Activated naive CD8-positive, alpha-beta T cell treated with anti-CD3 and anti-CD28 coated beads, Interleukin-2, amount 50 U/mL, for 24 hours (primary cell): ENCODE data around the gene CHSY1.
A peak's percentile ranks its signal among the peaks of the same experiment; 100 is the strongest.

Experiments used
- ATAC-seq: fragments of 150-1000 bp; cut with Tn5 transposase; one replicate; pipeline ENCODE4 v1.10.0; 2021
- DNase-seq: peaks from one replicate; pipeline ENCODE4 v3.0.0; 2021
- H3K27ac Mint-ChIP-seq: one replicate; pipeline ENCODE4 v1.8.0; 2021; ENCODE audit warnings: mild to moderate bottlenecking, mixed read lengths
- H3K27me3 Mint-ChIP-seq: one replicate; pipeline ENCODE4 v1.8.0; 2021; ENCODE audit warnings: mixed read lengths
- H3K36me3 Mint-ChIP-seq: one replicate; pipeline ENCODE4 v1.8.0; 2021; ENCODE audit warnings: low read depth, mixed read lengths
- H3K4me1 Mint-ChIP-seq: one replicate; pipeline ENCODE4 v1.8.0; 2021; ENCODE audit warnings: mixed read lengths
- H3K4me3 Mint-ChIP-seq: one replicate; pipeline ENCODE4 v1.8.0; 2021; ENCODE audit warnings: mild to moderate bottlenecking, moderate library complexity, mixed read lengths
- H3K9me3 Mint-ChIP-seq: one replicate; pipeline ENCODE4 v1.8.0; 2021; ENCODE audit warnings: mixed read lengths

Gene CHSY1

GRCh38 chr15:101242999-101243336 lies 8.9 kb downstream of the CHSY1 start:
- peaks cover 44% of the 10 kb centered on the region for H3K36me3 Mint-ChIP-seq

DNA sequence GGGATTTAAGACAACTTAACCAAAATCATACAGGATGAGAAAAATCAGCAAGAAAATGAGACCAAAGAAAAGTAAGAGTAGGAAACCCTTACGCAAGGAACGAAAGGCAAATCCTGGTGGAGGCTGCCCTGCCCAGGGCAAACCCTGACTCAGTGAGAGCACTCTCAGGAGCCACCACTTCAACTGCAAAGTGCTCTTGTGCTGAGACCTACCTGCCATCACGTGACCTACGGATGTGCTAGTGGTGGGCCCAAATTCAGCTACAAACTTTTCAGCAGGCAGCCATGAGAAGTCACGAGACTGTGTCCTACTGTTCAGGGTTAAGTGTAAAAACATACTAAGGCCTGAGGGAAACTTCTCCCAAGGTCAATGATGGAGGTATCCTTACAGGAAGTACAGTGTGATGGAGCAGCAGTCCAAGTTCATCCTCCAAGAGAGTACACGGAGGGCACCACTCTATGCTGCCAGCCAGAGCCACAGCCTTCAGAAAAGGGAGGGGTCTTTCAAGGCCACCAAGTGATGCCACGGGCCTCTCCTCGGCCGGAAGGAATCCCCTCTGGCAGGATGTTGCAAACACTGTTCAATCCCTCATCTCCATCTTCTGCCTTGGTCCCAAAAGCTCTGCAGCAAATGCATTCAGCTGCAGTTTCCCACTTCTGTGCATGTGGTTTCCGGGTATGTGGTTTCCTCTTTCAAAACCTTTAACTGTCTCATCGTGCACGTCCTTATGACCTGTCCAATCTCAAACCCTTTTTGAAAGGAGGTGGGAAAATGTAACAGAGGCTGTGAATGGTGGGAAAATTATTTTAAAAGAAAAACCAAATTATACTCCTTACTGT lies 9.5 kb downstream of the CHSY1 start:
- no peaks in the 10 kb centered on the region for H3K27me3 Mint-ChIP-seq
- ATAC-seq, result peak; percentile 76
- H3K4me3 Mint-ChIP-seq, result peak overlapping the region; percentile 58
- H3K36me3 Mint-ChIP-seq, result peaks cover 44% of the 10 kb centered on the region
- DNase-seq, result peak; percentile 48
- peak overlapping the region; percentile 78 for H3K27ac Mint-ChIP-seq
- H3K4me1 Mint-ChIP-seq, result peaks cover 92% of the 10 kb centered on the region
- no peaks in the 10 kb centered on the region for H3K9me3 Mint-ChIP-seq

More at GRCh38 chr15:101242999-101243336, 8.9 kb downstream of the CHSY1 start:
- H3K4me1 Mint-ChIP-seq, result peaks cover 94% of the 10 kb centered on the region
- no peaks in the 10 kb centered on the region for H3K27me3 Mint-ChIP-seq
- ATAC-seq, result no peak
- peak overlapping the region; percentile 58 for H3K4me3 Mint-ChIP-seq
- DNase-seq, result no peak
- peak overlapping the region; percentile 78 for H3K27ac Mint-ChIP-seq
- no peaks in the 10 kb centered on the region for H3K9me3 Mint-ChIP-seq

DNA sequence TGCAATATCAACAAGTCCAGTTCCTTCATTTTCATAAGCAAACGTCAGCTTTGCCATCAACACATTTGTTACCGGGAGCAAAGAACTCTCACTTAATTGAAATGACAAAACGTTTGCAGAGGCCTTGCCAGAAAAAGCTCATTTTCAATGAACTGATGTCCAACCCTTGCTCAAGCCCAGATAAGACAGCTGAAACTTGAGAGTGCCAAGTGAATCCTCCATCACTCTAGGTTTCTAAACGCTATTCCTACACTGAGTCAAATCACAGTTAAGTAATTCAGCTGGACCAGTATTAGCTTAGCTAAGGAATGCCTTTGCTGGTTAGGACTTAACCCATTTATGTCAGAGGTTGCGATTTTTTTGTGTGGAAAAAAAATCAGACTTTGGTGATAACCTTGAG lies 11.5 kb downstream of the CHSY1 start:
- ATAC-seq (no peak), DNase-seq (no peak)
- peaks cover 42% of the 10 kb centered on the region for H3K36me3 Mint-ChIP-seq
- peaks cover 81% of the 10 kb centered on the region for H3K4me1 Mint-ChIP-seq
- peak overlapping the region; percentile 78 for H3K27ac Mint-ChIP-seq
- H3K4me3 Mint-ChIP-seq, result peak overlapping the region; percentile 55
- no peaks in the 10 kb centered on the region for H3K27me3 Mint-ChIP-seq
- no peaks in the 10 kb centered on the region for H3K9me3 Mint-ChIP-seq

- no peak for DNase-seq
- Mint-ChIP-seq H3K4me3 (peak overlapping the region; percentile 55), H3K27ac (peak overlapping the region; percentile 78), H3K36me3 (peaks cover 42% of the 10 kb centered on the region), H3K27me3 (no peaks in the 10 kb centered on the region), H3K9me3 (no peaks in the 10 kb centered on the region), H3K4me1 (peaks cover 75% of the 10 kb centered on the region)
- ATAC-seq, result no peak
These were observed 12.1 kb downstream of the CHSY1 start for GRCh38 chr15:101239724-101240136.

- no peak for ATAC-seq
- peaks cover 61% of the 10 kb centered on the region for H3K4me1 Mint-ChIP-seq
- peaks cover 52% of the 10 kb centered on the region for H3K36me3 Mint-ChIP-seq
- no peaks in the 10 kb centered on the region for H3K27me3 Mint-ChIP-seq
- no peak overlapping the region for H3K27ac Mint-ChIP-seq
- no peak overlapping the region for H3K4me3 Mint-ChIP-seq
- H3K9me3 Mint-ChIP-seq, result no peaks in the 10 kb centered on the region
- DNase-seq, result no peak
These were observed 14.6 kb downstream of the CHSY1 start for GRCh38 chr15:101237251-101237650.

GRCh38 chr15:101233651-101234280 lies 18.1 kb downstream of the CHSY1 start:
- Mint-ChIP-seq H3K4me1 (peaks cover 39% of the 10 kb centered on the region), H3K4me3 (no peak overlapping the region), H3K36me3 (peaks cover 80% of the 10 kb centered on the region), H3K27ac (no peak overlapping the region), H3K9me3 (peaks cover 5% of the 10 kb centered on the region), H3K27me3 (no peaks in the 10 kb centered on the region)
- DNase-seq, result no peak
- ATAC-seq, result no peak

DNA sequence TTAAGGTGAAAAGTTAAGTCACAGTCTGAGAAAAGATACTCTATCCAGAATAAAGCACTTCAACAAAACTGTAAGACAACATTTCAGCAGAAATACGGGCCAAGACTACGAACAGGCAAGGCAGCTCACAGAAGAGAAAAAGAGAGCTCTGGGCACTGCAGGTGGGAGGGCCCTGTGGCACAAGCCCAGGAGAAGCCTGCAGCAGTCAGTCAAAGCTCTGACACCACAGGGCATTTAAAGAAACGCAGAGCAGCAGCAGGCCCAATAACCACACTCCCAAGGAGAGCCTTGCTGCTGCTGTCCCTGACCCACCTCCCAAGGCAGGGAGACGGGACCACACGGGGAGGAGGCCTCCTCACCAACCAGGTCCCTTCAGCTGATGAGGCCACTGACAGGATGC lies 19.2 kb downstream of the CHSY1 start:
- Mint-ChIP-seq H3K4me1 (peaks cover 41% of the 10 kb centered on the region), H3K36me3 (peaks cover 80% of the 10 kb centered on the region)

GRCh38 chr15:101228313-101228712 lies 23.5 kb downstream of the CHSY1 start:
- peak overlapping the region; percentile 32 for H3K27ac Mint-ChIP-seq
- H3K27me3 Mint-ChIP-seq, result no peaks in the 10 kb centered on the region
- DNase-seq (no peak), ATAC-seq (no peak)
- peaks cover 15% of the 10 kb centered on the region for H3K9me3 Mint-ChIP-seq
- peaks cover 57% of the 10 kb centered on the region for H3K4me1 Mint-ChIP-seq
- H3K36me3 Mint-ChIP-seq, result peaks cover 79% of the 10 kb centered on the region
- peak overlapping the region; percentile 27 for H3K4me3 Mint-ChIP-seq

More for the DNA sequence above, 19.2 kb downstream of the CHSY1 start:
- Mint-ChIP-seq H3K4me3 (no peak overlapping the region), H3K27ac (no peak overlapping the region), H3K27me3 (no peaks in the 10 kb centered on the region), H3K9me3 (peaks cover 12% of the 10 kb centered on the region)
- DNase-seq (no peak), ATAC-seq (no peak)

DNA sequence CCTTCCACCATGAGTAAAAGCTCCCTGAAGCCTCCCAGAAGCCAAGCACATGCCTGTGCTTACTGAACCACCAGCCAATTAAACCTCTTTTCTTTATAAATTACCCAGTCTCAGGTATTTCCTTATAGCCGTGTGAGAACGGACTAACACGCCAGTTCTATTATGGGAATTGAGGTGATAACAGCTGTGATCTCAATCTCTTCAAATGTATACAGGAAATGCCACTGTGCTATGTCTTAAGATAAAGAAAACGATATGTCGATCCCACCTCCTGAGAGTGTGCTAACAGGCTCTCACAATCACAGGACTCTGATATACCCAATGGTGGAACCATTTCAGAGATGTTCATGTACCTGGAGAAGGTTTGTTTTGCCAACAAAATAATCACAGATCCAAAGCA lies 26.2 kb downstream of the CHSY1 start:
- Mint-ChIP-seq H3K36me3 (peaks cover 62% of the 10 kb centered on the region), H3K4me3 (no peak overlapping the region), H3K4me1 (peaks cover 59% of the 10 kb centered on the region), H3K9me3 (peaks cover 15% of the 10 kb centered on the region), H3K27me3 (no peaks in the 10 kb centered on the region), H3K27ac (no peak overlapping the region)
- ATAC-seq (no peak), DNase-seq (no peak)

DNA sequence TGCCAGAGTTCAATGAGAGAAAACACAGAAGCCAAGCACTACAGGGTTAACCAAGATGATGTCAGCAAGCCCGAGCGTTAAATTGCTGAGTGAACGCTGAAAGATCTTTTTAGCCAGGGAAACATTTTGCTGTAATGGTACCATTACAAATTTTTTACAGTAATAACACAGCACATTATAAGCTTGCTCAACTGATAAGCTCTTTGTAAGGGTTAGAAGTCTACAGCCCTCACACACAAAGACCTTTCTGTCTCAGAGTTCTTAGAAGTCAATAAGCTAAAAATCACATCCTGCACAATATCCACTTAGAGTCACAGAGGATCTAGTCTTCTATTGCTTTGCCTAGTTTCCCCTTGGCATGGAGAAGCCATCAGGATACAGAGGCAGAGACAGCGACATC lies 29.9 kb downstream of the CHSY1 start:
- Mint-ChIP-seq H3K9me3 (no peaks in the 10 kb centered on the region), H3K36me3 (peaks cover 45% of the 10 kb centered on the region), H3K4me3 (no peak overlapping the region), H3K27ac (peak overlapping the region; percentile 20), H3K4me1 (peaks cover 47% of the 10 kb centered on the region), H3K27me3 (no peaks in the 10 kb centered on the region)
- ATAC-seq (no peak), DNase-seq (no peak)

DNA sequence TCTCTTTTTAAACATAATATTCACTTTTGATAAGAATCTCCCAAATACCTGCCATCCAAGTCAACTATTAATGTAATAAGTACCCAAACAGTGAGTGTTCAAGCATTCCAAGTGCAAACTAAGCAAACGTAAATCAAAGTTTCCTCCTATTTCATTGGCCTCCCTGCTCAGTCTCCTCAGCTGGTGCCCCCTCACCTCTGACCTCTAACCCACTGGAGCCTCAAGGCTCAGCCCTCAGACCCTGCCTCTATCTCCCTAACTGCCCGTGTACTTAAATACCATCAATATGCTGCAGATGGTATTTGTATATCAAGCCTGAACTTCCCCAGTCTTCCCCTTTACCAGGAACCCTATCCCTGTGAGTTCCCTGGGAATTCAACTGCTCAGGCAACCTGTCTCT lies 31.8 kb downstream of the CHSY1 start:
- Mint-ChIP-seq H3K9me3 (no peaks in the 10 kb centered on the region), H3K27me3 (no peaks in the 10 kb centered on the region), H3K4me3 (no peak overlapping the region), H3K36me3 (peaks cover 43% of the 10 kb centered on the region), H3K4me1 (peaks cover 51% of the 10 kb centered on the region), H3K27ac (no peak overlapping the region)
- no peak for DNase-seq
- no peak for ATAC-seq

GRCh38 chr15:101219441-101219840 lies 32.4 kb downstream of the CHSY1 start:
- no peaks in the 10 kb centered on the region for H3K27me3 Mint-ChIP-seq
- H3K9me3 Mint-ChIP-seq, result no peaks in the 10 kb centered on the region
- DNase-seq, result no peak
- H3K4me3 Mint-ChIP-seq, result no peak overlapping the region
- ATAC-seq, result no peak
- H3K27ac Mint-ChIP-seq, result no peak overlapping the region
- H3K4me1 Mint-ChIP-seq, result peaks cover 48% of the 10 kb centered on the region
- peaks cover 44% of the 10 kb centered on the region for H3K36me3 Mint-ChIP-seq

- Mint-ChIP-seq H3K9me3 (no peaks in the 10 kb centered on the region), H3K4me3 (no peak overlapping the region), H3K36me3 (peaks cover 36% of the 10 kb centered on the region), H3K27me3 (no peaks in the 10 kb centered on the region), H3K4me1 (peaks cover 56% of the 10 kb centered on the region), H3K27ac (no peak overlapping the region)
- no peak for DNase-seq
- no peak for ATAC-seq
These were observed 34.4 kb downstream of the CHSY1 start for GRCh38 chr15:101217446-101217845.

- Mint-ChIP-seq H3K4me3 (no peak overlapping the region), H3K9me3 (no peaks in the 10 kb centered on the region), H3K27me3 (no peaks in the 10 kb centered on the region), H3K36me3 (peaks cover 40% of the 10 kb centered on the region), H3K4me1 (peaks cover 64% of the 10 kb centered on the region), H3K27ac (no peak overlapping the region)
- DNase-seq (no peak), ATAC-seq (no peak)
These were observed 35.7 kb downstream of the CHSY1 start for GRCh38 chr15:101216100-101216499.

GRCh38 chr15:101215681-101216080 lies 36.2 kb downstream of the CHSY1 start:
- H3K9me3 Mint-ChIP-seq, result no peaks in the 10 kb centered on the region
- H3K4me3 Mint-ChIP-seq, result no peak overlapping the region
- H3K4me1 Mint-ChIP-seq, result peaks cover 64% of the 10 kb centered on the region
- H3K36me3 Mint-ChIP-seq, result peaks cover 38% of the 10 kb centered on the region
- H3K27ac Mint-ChIP-seq, result no peak overlapping the region
- H3K27me3 Mint-ChIP-seq, result no peaks in the 10 kb centered on the region
- no peak for DNase-seq
- ATAC-seq, result no peak
